Spleen (tissue), 11 donors: ENCODE data around the gene SMIM35. TPM values are rescaled to one million over a fixed set of nuclear protein-coding genes. Genes with fewer than 3 reads are reported as not detected.

ENCODE experiments used
- DNase-seq: peaks from one replicate; pipeline ENCODE4 v3.0.0-alpha.2; 2020
- H3K27ac ChIP-seq, 8 donors: fragments of 200-600 bp; sonication (generic) in 7 of 8; 1 replicate in 4 of 8; 2 replicates in 4 of 8; pipeline versions ENCODE4 v1.5.0 to v1.8.0; 2016 to 2021; ENCODE audit warnings: inconsistent platforms in 4 of 8, mild to moderate bottlenecking in 4 of 8, moderate library complexity in 1 of 8
- H3K27me3 ChIP-seq, 7 donors: fragments of 200-600 bp; sonication (generic) in 6 of 7; replicated peaks in 1 of 7; 1 replicate in 4 of 7; 2 replicates in 3 of 7; pipeline versions ENCODE4 v1.5.0 to v1.8.0; 2016 to 2021; ENCODE audit warnings: inconsistent platforms in 3 of 7, mild to moderate bottlenecking in 1 of 7
- H3K36me3 ChIP-seq, 6 donors: fragments of 200-600 bp; sonication (generic) in 5 of 6; 1 replicate in 4 of 6; 2 replicates in 2 of 6; pipeline versions ENCODE4 v1.5.0 to v1.8.0; 2016 to 2021; ENCODE audit warnings: inconsistent platforms in 2 of 6
- H3K4me1 ChIP-seq, 6 donors: fragments of 200-600 bp; sonication (generic) in 5 of 6; 1 replicate in 3 of 6; 2 replicates in 3 of 6; pipeline versions ENCODE4 v1.5.0 to v1.8.0; 2016 to 2021; ENCODE audit warnings: inconsistent platforms in 3 of 6
- H3K4me3 ChIP-seq, 8 donors: fragments of 200-600 bp; sonication (generic) in 7 of 8; 1 replicate in 4 of 8; 2 replicates in 4 of 8; pipeline versions ENCODE4 v1.5.0 to v1.8.0; 2016 to 2021; ENCODE audit warnings: inconsistent platforms in 4 of 8, mild to moderate bottlenecking in 4 of 8, moderate library complexity in 2 of 8
- H3K9me3 ChIP-seq, 8 donors: fragments of 200-600 bp; sonication (generic) in 7 of 8; 1 replicate in 4 of 8; 2 replicates in 4 of 8; pipeline versions ENCODE4 v1.5.0 to v1.8.0; 2016 to 2021; ENCODE audit warnings: inconsistent platforms in 4 of 8
- POLR2A ChIP-seq, 3 donors: fragments of 450-650 bp; IDR thresholded peaks; one replicate each; pipeline ENCODE4 v1.5.1; 2017; ENCODE audit warnings: antibody characterized with exemption in 3 of 3, mild to moderate bottlenecking in 1 of 3
- POLR2AphosphoS5 ChIP-seq, 3 donors: sonication (generic); formaldehyde crosslinking; IDR thresholded peaks; one replicate each; pipeline ENCODE4 v1.5.1; 2017; ENCODE audit warnings: antibody characterized with exemption in 3 of 3
- WGBS, 5 donors: extraction: QIAGEN DNeasy Blood & Tissue Kit in 3 of 5; methylation state at CpG; one replicate each; pipeline versions ENCODE4 v1.1.5 to v1.1.7; 2013 to 2018; 5-methylcytosine and 5-hydroxymethylcytosine counted together
- intact Hi-C: fragments of 100-400 bp; cut with DNase I; formaldehyde crosslinking; loops from one replicate; pipeline ENCODE4 v1.15.0; 2023; ENCODE audit warnings: low total_unique reads
- polyA plus RNA-seq, 3 donors: library from polyadenylated mRNA; stranded (reverse); fragments of 200-250 nt; gene quantifications; one replicate each; pipeline ENCODE4 v1.2.1, GENCODE V29; 2013
- total RNA-seq, 7 donors: library from RNA; depleted of rRNA in 3 of 7; stranded (reverse); fragments of >200 nt in 3 of 7; fragmentation: NEBNext Ultra II Directional in 4 of 7; extraction: Animal tissue kit (Norgen Biotek cat#: 25700) in 4 of 7; gene quantifications; one replicate each; pipeline versions ENCODE4 v1.1.0 to v1.2.1, GENCODE V29; 2016 to 2021
- TF ChIP-seq, protein P1 (sequence below), 11 experiments: fragments of 200-600 bp in 7 of 11; fragments of 450-650 bp in 4 of 11; sonication (generic) in 4 of 11; IDR thresholded peaks in 8 of 11; conservative IDR thresholded peaks in 3 of 11; 1 replicate in 7 of 11; 2 replicates in 4 of 11; pipeline versions ENCODE4 v1.4.0 to v1.8.0; 2016 to 2021; ENCODE audit warnings: antibody characterized with exemption in 11 of 11, inconsistent platforms in 4 of 11, mild to moderate bottlenecking in 1 of 11
- donor health status: healthy with polysubstance abuse.
- donor health status: DM: no; HTN: no; CAD: no; lungs with moderate emphysema.
- donor health status: DM: no; HTN: no; CAD: no.
- donor health status: Bipolar disorder and iron deficiency.
- donor health status: healthy.
- donor health status: DM: no; HTN: no; CAD: no.
- donor health status: DM: yes; HTN: yes; CAD: no.

The SMIM35 gene
- total and polyA plus RNA-seq, 10 donors, result 0.16 to 1.3 (median 0.39) TPM

DNA sequence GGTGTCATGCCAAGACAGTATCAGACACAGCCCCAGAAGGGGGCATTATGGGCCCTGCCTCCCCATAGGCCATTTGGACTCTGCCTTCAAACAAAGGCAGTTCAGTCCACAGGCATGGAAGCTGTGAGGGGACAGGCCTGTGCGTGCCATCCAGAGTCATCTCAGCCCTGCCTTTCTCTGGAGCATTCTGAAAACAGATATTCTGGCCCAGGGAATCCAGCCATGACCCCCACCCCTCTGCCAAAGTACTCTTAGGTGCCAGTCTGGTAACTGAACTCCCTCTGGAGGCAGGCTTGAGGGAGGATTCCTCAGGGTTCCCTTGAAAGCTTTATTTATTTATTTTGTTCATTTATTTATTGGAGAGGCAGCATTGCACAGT is 85.9 kb downstream of the SMIM35 start:
- intact Hi-C loops, result no loop called here
- no peak for DNase-seq
- Histone ChIP-seq H3K4me3 (no peak overlapping the region), H3K36me3 (peaks cover 0 to 52% (median 41%) of the 10 kb centered on the region in 6 donors), H3K27ac (peak overlapping the region; percentile 42 to 98 (median 86)), H3K27me3 (no peaks in the 10 kb centered on the region), H3K4me1 (peaks cover 28 to 100% (median 82%) of the 10 kb centered on the region in 6 donors), H3K9me3 (peaks cover 0 to 5% (median 0%) of the 10 kb centered on the region in 8 donors)
- WGBS, 5 donors, result 95 to 100% (median 100%) methylated on average over 1 of the region's 1 CpG
- TF ChIP-seq, protein P1, sequence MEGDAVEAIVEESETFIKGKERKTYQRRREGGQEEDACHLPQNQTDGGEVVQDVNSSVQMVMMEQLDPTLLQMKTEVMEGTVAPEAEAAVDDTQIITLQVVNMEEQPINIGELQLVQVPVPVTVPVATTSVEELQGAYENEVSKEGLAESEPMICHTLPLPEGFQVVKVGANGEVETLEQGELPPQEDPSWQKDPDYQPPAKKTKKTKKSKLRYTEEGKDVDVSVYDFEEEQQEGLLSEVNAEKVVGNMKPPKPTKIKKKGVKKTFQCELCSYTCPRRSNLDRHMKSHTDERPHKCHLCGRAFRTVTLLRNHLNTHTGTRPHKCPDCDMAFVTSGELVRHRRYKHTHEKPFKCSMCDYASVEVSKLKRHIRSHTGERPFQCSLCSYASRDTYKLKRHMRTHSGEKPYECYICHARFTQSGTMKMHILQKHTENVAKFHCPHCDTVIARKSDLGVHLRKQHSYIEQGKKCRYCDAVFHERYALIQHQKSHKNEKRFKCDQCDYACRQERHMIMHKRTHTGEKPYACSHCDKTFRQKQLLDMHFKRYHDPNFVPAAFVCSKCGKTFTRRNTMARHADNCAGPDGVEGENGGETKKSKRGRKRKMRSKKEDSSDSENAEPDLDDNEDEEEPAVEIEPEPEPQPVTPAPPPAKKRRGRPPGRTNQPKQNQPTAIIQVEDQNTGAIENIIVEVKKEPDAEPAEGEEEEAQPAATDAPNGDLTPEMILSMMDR (IDR thresholded peaks at IDR 0.05 in 8 of 11, conservative IDR thresholded peaks at IDR 0.05 in 3 of 11), result no peak
- peak in 2 of 3 donors; percentile 35 to 49 for TF ChIP-seq POLR2AphosphoS5 (IDR thresholded peaks at IDR 0.05)

- intact Hi-C loops, result no loop called here
- Histone ChIP-seq H3K27ac (peak overlapping the region; percentile 11 to 98 (median 86)), H3K36me3 (peaks cover 0 to 58% (median 47%) of the 10 kb centered on the region in 6 donors), H3K4me3 (no peak overlapping the region), H3K27me3 (no peaks in the 10 kb centered on the region), H3K4me1 (peaks cover 22 to 100% (median 81%) of the 10 kb centered on the region in 6 donors), H3K9me3 (peaks cover 0 to 5% (median 0%) of the 10 kb centered on the region in 8 donors)
- TF ChIP-seq, protein P1 (IDR thresholded peaks at IDR 0.05 in 8 of 11, conservative IDR thresholded peaks at IDR 0.05 in 3 of 11), result no peak
- peak in 2 of 3 donors; percentile 56 to 73 for TF ChIP-seq POLR2AphosphoS5 (IDR thresholded peaks at IDR 0.05)
- no peak for TF ChIP-seq POLR2A (IDR thresholded peaks at IDR 0.05)
- peak; percentile 75 for DNase-seq
- 83 to 90% (median 85%) methylated on average over 4 of the region's 4 CpGs for WGBS, 5 donors
These were observed 86.5 kb downstream of the SMIM35 start for GRCh38 chr11:118000067-118000849.

- intact Hi-C loops, result no loop called here
- peaks cover 21 to 100% (median 79%) of the 10 kb centered on the region in 6 donors for H3K4me1 ChIP-seq
- WGBS, 5 donors, result 64 to 90% (median 75%) methylated on average over 2 to 3 of the region's 3 CpGs; no CpG with 5 or more reads in 1 of the 5 donors
These were observed 87.3 kb downstream of the SMIM35 start for GRCh38 chr11:117999354-117999993.

More at GRCh38 chr11:117999354-117999993, 87.3 kb downstream of the SMIM35 start:
- H3K36me3 ChIP-seq, result peaks cover 0 to 66% (median 54%) of the 10 kb centered on the region in 6 donors
- peak overlapping the region; percentile 11 to 98 (median 86) for H3K27ac ChIP-seq
- DNase-seq, result peak; percentile 76
- no peaks in the 10 kb centered on the region for H3K27me3 ChIP-seq
- TF ChIP-seq POLR2AphosphoS5 (IDR thresholded peaks at IDR 0.05), result peak; percentile 42 to 72 (median 50)
- TF ChIP-seq, protein P1 (IDR thresholded peaks at IDR 0.05 in 8 of 11, conservative IDR thresholded peaks at IDR 0.05 in 3 of 11), result no peak
- no peak for TF ChIP-seq POLR2A (IDR thresholded peaks at IDR 0.05)
- peaks cover 0 to 5% (median 0%) of the 10 kb centered on the region in 8 donors for H3K9me3 ChIP-seq
- H3K4me3 ChIP-seq, result no peak overlapping the region
